ENCODE data around the gene ST7L.

ST7L gene

DNA sequence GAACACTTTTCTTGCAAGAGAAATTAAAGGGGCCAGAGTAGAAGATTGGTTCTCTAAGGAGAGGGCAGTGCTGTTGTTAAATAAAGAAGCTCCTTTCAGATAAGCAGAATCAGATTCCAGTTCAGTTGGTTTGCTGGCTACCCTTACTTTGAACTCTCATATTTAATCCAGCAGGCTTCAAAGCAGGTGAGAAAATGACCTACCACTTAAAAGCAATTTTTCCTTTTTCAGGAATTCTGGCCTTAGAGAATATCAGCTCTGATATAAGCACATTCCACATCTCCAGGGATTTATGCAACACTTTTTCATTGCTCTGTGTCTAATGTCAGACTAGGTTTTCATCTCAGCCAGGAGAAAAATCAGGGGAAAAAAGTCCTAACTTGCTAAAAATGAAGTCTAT lies 81.5 kb downstream of the ST7L start:
- Histone ChIP-seq H3K4me3 (ENCODE audit: low read depth, low read length) (no peak overlapping the region), H2BK12ac (ENCODE audit: low read length) (no peak overlapping the region), H2BK120ac (ENCODE audit: insufficient read depth, low read length, poor library complexity) (no peak overlapping the region), H3K36me3 (ENCODE audit: control insufficient read depth in 1 of 2, insufficient read depth in 2 of 2, low read length in 2 of 2) (peaks cover 0 to 6% of the 10 kb centered on the region in 2 experiments), H2BK5ac (ENCODE audit: low read depth, low read length, poor library complexity) (no peak overlapping the region), H3K79me2 (ENCODE audit: control insufficient read depth, insufficient read depth, low read length, poor library complexity) (no peaks in the 10 kb centered on the region), H3K4me2 (ENCODE audit: low read length) (no peak overlapping the region), H3K4ac (ENCODE audit: low read depth, low read length) (no peak overlapping the region), H3K4me1 (ENCODE audit: control insufficient read depth in 1 of 2, insufficient read depth in 2 of 2, low read length in 2 of 2) (no peaks in the 10 kb centered on the region), H3K9ac (ENCODE audit: low read length) (no peak overlapping the region), H4K91ac (ENCODE audit: low read depth, low read length) (no peak overlapping the region), H3K9me3 (ENCODE audit: insufficient read depth, low read depth, low read length) (no peaks in the 10 kb centered on the region), H3K79me1 (ENCODE audit: low read length) (no peaks in the 10 kb centered on the region), H3K27me3 (ENCODE audit: insufficient read depth, low read length) (no peaks in the 10 kb centered on the region), H2AFZ (ENCODE audit: insufficient read depth, low read length, poor library complexity) (no peak overlapping the region), H3K18ac (ENCODE audit: low read length) (no peak overlapping the region), H3K23ac (ENCODE audit: low read length) (no peak overlapping the region), H4K8ac (ENCODE audit: low read depth, low read length) (no peak overlapping the region), H3K27ac (ENCODE audit: low read depth, low read length) (no peak overlapping the region), H4K12ac (ENCODE audit: low read depth, low read length) (no peak overlapping the region), H2AK5ac (ENCODE audit: low read length) (no peak overlapping the region), H3K14ac (ENCODE audit: low read length) (no peak overlapping the region)
- DNase-seq: no peak

- no CpG with 5 or more reads among the region's 2 CpGs for whole genome bisulfite sequencing (ENCODE audit: extremely low coverage, insufficient coverage, insufficient read length)
- Histone ChIP-seq H3K9ac (ENCODE audit: low read length) (no peak overlapping the region), H4K8ac (ENCODE audit: low read depth, low read length) (no peak overlapping the region), H3K14ac (ENCODE audit: low read length) (no peak overlapping the region), H2BK5ac (ENCODE audit: low read depth, low read length, poor library complexity) (no peak overlapping the region), H3K4ac (ENCODE audit: low read depth, low read length) (no peak overlapping the region), H3K36me3 (ENCODE audit: control insufficient read depth in 1 of 2, insufficient read depth in 2 of 2, low read length in 2 of 2) (peaks cover 0 to 6% of the 10 kb centered on the region in 2 experiments), H3K23ac (ENCODE audit: low read length) (no peak overlapping the region), H3K18ac (ENCODE audit: low read length) (no peak overlapping the region), H3K27ac (ENCODE audit: low read depth, low read length) (no peak overlapping the region), H3K79me1 (ENCODE audit: low read length) (no peaks in the 10 kb centered on the region), H2BK120ac (ENCODE audit: insufficient read depth, low read length, poor library complexity) (no peak overlapping the region), H2AFZ (ENCODE audit: insufficient read depth, low read length, poor library complexity) (no peak overlapping the region), H3K79me2 (ENCODE audit: control insufficient read depth, insufficient read depth, low read length, poor library complexity) (no peaks in the 10 kb centered on the region), H2AK5ac (ENCODE audit: low read length) (no peak overlapping the region), H2BK12ac (ENCODE audit: low read length) (no peak overlapping the region), H3K4me3 (ENCODE audit: low read depth, low read length) (no peak overlapping the region), H3K4me2 (ENCODE audit: low read length) (no peak overlapping the region), H4K12ac (ENCODE audit: low read depth, low read length) (no peak overlapping the region), H3K9me3 (ENCODE audit: insufficient read depth, low read depth, low read length) (no peaks in the 10 kb centered on the region), H4K91ac (ENCODE audit: low read depth, low read length) (no peak overlapping the region), H3K27me3 (ENCODE audit: insufficient read depth, low read length) (no peaks in the 10 kb centered on the region), H3K4me1 (ENCODE audit: control insufficient read depth in 1 of 2, insufficient read depth in 2 of 2, low read length in 2 of 2) (no peaks in the 10 kb centered on the region)
- DNase-seq: no peak
Measured at GRCh38 chr1:112536561-112536960, 82.4 kb downstream of the ST7L start.

- Histone ChIP-seq H4K12ac (ENCODE audit: low read depth, low read length) (no peak overlapping the region), H2BK5ac (ENCODE audit: low read depth, low read length, poor library complexity) (no peak overlapping the region), H3K79me1 (ENCODE audit: low read length) (no peaks in the 10 kb centered on the region), H2AK5ac (ENCODE audit: low read length) (no peak overlapping the region), H3K14ac (ENCODE audit: low read length) (no peak overlapping the region), H3K4me3 (ENCODE audit: low read depth, low read length) (no peak overlapping the region), H3K27me3 (ENCODE audit: insufficient read depth, low read length) (no peaks in the 10 kb centered on the region), H2AFZ (ENCODE audit: insufficient read depth, low read length, poor library complexity) (no peak overlapping the region), H3K9me3 (ENCODE audit: insufficient read depth, low read depth, low read length) (no peaks in the 10 kb centered on the region), H3K4me1 (ENCODE audit: control insufficient read depth in 1 of 2, insufficient read depth in 2 of 2, low read length in 2 of 2) (no peaks in the 10 kb centered on the region), H4K8ac (ENCODE audit: low read depth, low read length) (no peak overlapping the region), H2BK120ac (ENCODE audit: insufficient read depth, low read length, poor library complexity) (no peak overlapping the region), H2BK12ac (ENCODE audit: low read length) (no peak overlapping the region), H3K23ac (ENCODE audit: low read length) (no peak overlapping the region), H3K4me2 (ENCODE audit: low read length) (no peak overlapping the region), H4K91ac (ENCODE audit: low read depth, low read length) (no peak overlapping the region), H3K4ac (ENCODE audit: low read depth, low read length) (no peak overlapping the region), H3K36me3 (ENCODE audit: control insufficient read depth in 1 of 2, insufficient read depth in 2 of 2, low read length in 2 of 2) (no peaks in the 10 kb centered on the region), H3K9ac (ENCODE audit: low read length) (no peak overlapping the region), H3K79me2 (ENCODE audit: control insufficient read depth, insufficient read depth, low read length, poor library complexity) (no peaks in the 10 kb centered on the region), H3K27ac (ENCODE audit: low read depth, low read length) (no peak overlapping the region), H3K18ac (ENCODE audit: low read length) (no peak overlapping the region)
- peak in 1 of 2 donors; percentile 59 for DNase-seq
- 100% methylated on average over 1 of the region's 6 CpGs for WGBS (ENCODE audit: extremely low coverage, insufficient coverage, insufficient read length)
Measured at GRCh38 chr1:112533029-112533428, 85.9 kb downstream of the ST7L start.

GRCh38 chr1:112532064-112532463 lies 86.9 kb downstream of the ST7L start:
- H3K14ac ChIP-seq (ENCODE audit: low read length): no peak overlapping the region
- no peak overlapping the region for H2AK5ac ChIP-seq (ENCODE audit: low read length)
- H4K91ac ChIP-seq (ENCODE audit: low read depth, low read length): no peak overlapping the region
- no peak overlapping the region for H4K8ac ChIP-seq (ENCODE audit: low read depth, low read length)
- H3K4me3 ChIP-seq (ENCODE audit: low read depth, low read length): no peak overlapping the region
- H3K36me3 ChIP-seq (ENCODE audit: control insufficient read depth in 1 of 2, insufficient read depth in 2 of 2, low read length in 2 of 2): no peaks in the 10 kb centered on the region
- H2BK120ac ChIP-seq (ENCODE audit: insufficient read depth, low read length, poor library complexity): no peak overlapping the region
- no peaks in the 10 kb centered on the region for H3K79me2 ChIP-seq (ENCODE audit: control insufficient read depth, insufficient read depth, low read length, poor library complexity)
- H3K79me1 ChIP-seq (ENCODE audit: low read length): no peaks in the 10 kb centered on the region
- H3K9me3 ChIP-seq (ENCODE audit: insufficient read depth, low read depth, low read length): no peaks in the 10 kb centered on the region
- no peak overlapping the region for H4K12ac ChIP-seq (ENCODE audit: low read depth, low read length)
- no peak overlapping the region for H3K23ac ChIP-seq (ENCODE audit: low read length)
- H3K27me3 ChIP-seq (ENCODE audit: insufficient read depth, low read length): no peaks in the 10 kb centered on the region
- H3K4me1 ChIP-seq (ENCODE audit: control insufficient read depth in 1 of 2, insufficient read depth in 2 of 2, low read length in 2 of 2): peaks cover 7% of the 10 kb centered on the region in 2 experiments
- no peak overlapping the region for H2AFZ ChIP-seq (ENCODE audit: insufficient read depth, low read length, poor library complexity)
- no peak overlapping the region for H3K18ac ChIP-seq (ENCODE audit: low read length)
- DNase-seq: no peak
- no peak overlapping the region for H3K4ac ChIP-seq (ENCODE audit: low read depth, low read length)
- no CpG with 5 or more reads among the region's 4 CpGs for WGBS (ENCODE audit: extremely low coverage, insufficient coverage, insufficient read length)
- no peak overlapping the region for H3K4me2 ChIP-seq (ENCODE audit: low read length)
- no peak overlapping the region for H3K9ac ChIP-seq (ENCODE audit: low read length)
- H2BK5ac ChIP-seq (ENCODE audit: low read depth, low read length, poor library complexity): no peak overlapping the region
- no peak overlapping the region for H2BK12ac ChIP-seq (ENCODE audit: low read length)
- no peak overlapping the region for H3K27ac ChIP-seq (ENCODE audit: low read depth, low read length)

- H3K79me1 ChIP-seq (ENCODE audit: low read length): no peaks in the 10 kb centered on the region
Measured at GRCh38 chr1:112530832-112531231, 88.1 kb downstream of the ST7L start.

More at GRCh38 chr1:112530832-112531231, 88.1 kb downstream of the ST7L start:
- H3K4me3 ChIP-seq (ENCODE audit: low read depth, low read length): no peak overlapping the region
- H3K27ac ChIP-seq (ENCODE audit: low read depth, low read length): no peak overlapping the region
- no peaks in the 10 kb centered on the region for H3K9me3 ChIP-seq (ENCODE audit: insufficient read depth, low read depth, low read length)
- H2AK5ac ChIP-seq (ENCODE audit: low read length): no peak overlapping the region
- H3K79me2 ChIP-seq (ENCODE audit: control insufficient read depth, insufficient read depth, low read length, poor library complexity): no peaks in the 10 kb centered on the region
- no peak overlapping the region for H2BK5ac ChIP-seq (ENCODE audit: low read depth, low read length, poor library complexity)
- H3K27me3 ChIP-seq (ENCODE audit: insufficient read depth, low read length): no peaks in the 10 kb centered on the region
- H2BK12ac ChIP-seq (ENCODE audit: low read length): no peak overlapping the region
- no peak for DNase-seq
- no peak overlapping the region for H3K4me2 ChIP-seq (ENCODE audit: low read length)
- H3K36me3 ChIP-seq (ENCODE audit: control insufficient read depth in 1 of 2, insufficient read depth in 2 of 2, low read length in 2 of 2): no peaks in the 10 kb centered on the region
- no peak overlapping the region for H3K14ac ChIP-seq (ENCODE audit: low read length)
- no peak overlapping the region for H3K4ac ChIP-seq (ENCODE audit: low read depth, low read length)
- H4K12ac ChIP-seq (ENCODE audit: low read depth, low read length): no peak overlapping the region
- no peak overlapping the region for H3K9ac ChIP-seq (ENCODE audit: low read length)
- no peak overlapping the region for H2BK120ac ChIP-seq (ENCODE audit: insufficient read depth, low read length, poor library complexity)
- no peak overlapping the region for H3K23ac ChIP-seq (ENCODE audit: low read length)
- H4K8ac ChIP-seq (ENCODE audit: low read depth, low read length): no peak overlapping the region
- no peak overlapping the region for H3K18ac ChIP-seq (ENCODE audit: low read length)
- H3K4me1 ChIP-seq (ENCODE audit: control insufficient read depth in 1 of 2, insufficient read depth in 2 of 2, low read length in 2 of 2): peaks cover 8 to 9% of the 10 kb centered on the region in 2 experiments
- H4K91ac ChIP-seq (ENCODE audit: low read depth, low read length): no peak overlapping the region
- no peak overlapping the region for H2AFZ ChIP-seq (ENCODE audit: insufficient read depth, low read length, poor library complexity)
